Ishikawa (cell line): ENCODE measurements around the gene APOBEC3G.

ENCODE experiments used
- CEBPB ChIP-seq: IDR thresholded peaks from 2 replicates; pipeline ENCODE4 v1.6.1; 2012
- EGR1 ChIP-seq: IDR thresholded peaks from 2 replicates; pipeline ENCODE4 v1.6.1; 2012
- EP300 ChIP-seq: IDR thresholded peaks from 2 replicates; pipeline ENCODE4 v1.6.1; 2012; ENCODE audit warnings: borderline replicate concordance
- FOXM1 ChIP-seq: IDR thresholded peaks from 2 replicates; pipeline ENCODE4 v1.6.1; 2012; ENCODE audit warnings: low read depth, borderline replicate concordance
- MAX ChIP-seq: IDR thresholded peaks from 2 replicates; pipeline ENCODE4 v1.6.1; 2012
- NFIC ChIP-seq: IDR thresholded peaks from 2 replicates; pipeline ENCODE4 v1.6.1; 2012
- RAD21 ChIP-seq: IDR thresholded peaks from 2 replicates; pipeline ENCODE4 v1.6.1; 2012; ENCODE audit warnings: low read depth
- REST ChIP-seq: IDR thresholded peaks from 2 replicates; pipeline ENCODE4 v1.6.1; 2012; ENCODE audit warnings: low read depth, mild to moderate bottlenecking
- TAF1 ChIP-seq: IDR thresholded peaks from 2 replicates; pipeline ENCODE4 v1.6.1; 2012; ENCODE audit warnings: low read depth, mild to moderate bottlenecking
- TCF12 ChIP-seq: IDR thresholded peaks from 2 replicates; pipeline ENCODE4 v1.6.1; 2012; ENCODE audit warnings: low read depth
- TEAD4 ChIP-seq: IDR thresholded peaks from 2 replicates; pipeline ENCODE4 v1.6.1; 2012
- ZBTB7A ChIP-seq: IDR thresholded peaks from 2 replicates; pipeline ENCODE4 v1.6.1; 2012; ENCODE audit warnings: low read depth

- TF ChIP-seq CEBPB, result no peak
- no peak for TF ChIP-seq ZBTB7A
- TF ChIP-seq TAF1, result no peak
- TF ChIP-seq EP300, result no peak
- TF ChIP-seq REST, result no peak
- no peak for TF ChIP-seq RAD21
- no peak for TF ChIP-seq MAX
- no peak for TF ChIP-seq EGR1
- no peak for TF ChIP-seq FOXM1
- no peak for TF ChIP-seq TEAD4
- TF ChIP-seq NFIC, result no peak
- no peak for TF ChIP-seq TCF12
Observed at GRCh38 chr22:39055658-39056057, 21.4 kb upstream of the APOBEC3G start.
